Endothelial cell of umbilical vein (primary cell): Measurements from ENCODE around the gene CABP2. TPM values are rescaled to one million over a fixed set of nuclear protein-coding genes. Genes with fewer than 3 reads are reported as not detected.

ENCODE experiments used
- BruUV-seq: library from RNA; stranded (reverse); fragments of 400-500 nt; replicated peaks from 2 replicates; lab custom pipeline; 2021; lab: Mats Ljungman, UMichigan
- CTCF ChIA-PET: fragments of 300-600, 350-600 bp; sonication (Branson Sonifier 250); formaldehyde crosslinking; loops from one replicate; lab custom pipeline; 2021; ENCODE audit warnings: antibody characterized with exemption, inconsistent platforms; lab: Charles Lee
- POLR2A ChIA-PET: fragments of 300-600, 350-600 bp; sonication (Branson Sonifier 250); formaldehyde crosslinking; loops from one replicate; lab custom pipeline; 2021; ENCODE audit warnings: antibody characterized with exemption, inconsistent platforms; lab: Charles Lee
- DNase-seq: peaks from one replicate; pipeline ENCODE4 v3.0.0-alpha.2; 2011; ENCODE audit warnings: low read depth, low spot score
- FAIRE-seq: peaks from 2 replicates; lab custom pipeline; 2011; peaks lifted over from hg19 to GRCh38; lab: Jason Lieb, UNC
- H2AFZ ChIP-seq: 2 replicates; pipeline ENCODE4 v1.6.0; 2012; ENCODE audit warnings: low read depth, low read length, control low read depth, inconsistent platforms
- H3K27ac ChIP-seq: 2 replicates; pipeline ENCODE4 v1.5.1; 2011; ENCODE audit warnings: low read depth, mild to moderate bottlenecking, control low read depth, low read length, moderate library complexity; ENCODE audit not compliant: insufficient read depth
- H3K27me3 ChIP-seq, 2 experiments: 2 replicates each; pipeline versions ENCODE4 v1.6.0 to v1.6.1; 2011; ENCODE audit warnings: low read length in 2 of 2, mixed read lengths in 1 of 2; ENCODE audit not compliant: control insufficient read depth in 2 of 2, insufficient read depth in 2 of 2
- H3K36me3 ChIP-seq, 2 experiments: 2 replicates in 1 of 2; 3 replicates in 1 of 2; pipeline ENCODE4 v1.5.1; 2011; ENCODE audit warnings: low read length in 2 of 2, mild to moderate bottlenecking in 1 of 2, moderate library complexity in 1 of 2; ENCODE audit not compliant: control insufficient read depth in 2 of 2, insufficient read depth in 2 of 2; ENCODE audit errors: extremely low read depth in 1 of 2
- H3K4me1 ChIP-seq: 3 replicates; pipeline ENCODE4 v1.5.1; 2011; ENCODE audit warnings: mild to moderate bottlenecking, low read length; ENCODE audit not compliant: control insufficient read depth, insufficient read depth; ENCODE audit errors: extremely low read depth
- H3K4me2 ChIP-seq: 2 replicates; pipeline ENCODE4 v1.6.1; 2011; ENCODE audit warnings: low read length, control low read depth, mixed read lengths; ENCODE audit not compliant: insufficient read depth
- H3K4me3 ChIP-seq, 3 experiments: fragments of 200-600 bp in 1 of 3; sonication (generic), shearing (Covaris generic) in 1 of 3; replicated peaks in 1 of 3; 2 replicates each; pipeline ENCODE4 v1.5.1; 2011 to 2016; ENCODE audit warnings: control low read depth in 3 of 3, low read length in 3 of 3, mild to moderate bottlenecking in 2 of 3, inconsistent platforms in 1 of 3, low read depth in 1 of 3, moderate library complexity in 1 of 3; ENCODE audit not compliant: insufficient read depth in 1 of 3
- H3K79me2 ChIP-seq: 2 replicates; pipeline ENCODE4 v1.6.0; 2012; ENCODE audit warnings: low read length, inconsistent platforms; ENCODE audit not compliant: control insufficient read depth, insufficient read depth
- H3K9ac ChIP-seq: replicated peaks from 2 replicates; pipeline ENCODE3; 2011; ENCODE audit warnings: low read length, control low read depth; ENCODE audit not compliant: insufficient read depth; ENCODE audit errors: extremely low read depth
- H3K9me1 ChIP-seq: replicated peaks from 3 replicates; pipeline ENCODE4 v1.6.0; 2011; ENCODE audit warnings: mild to moderate bottlenecking, low read length; ENCODE audit not compliant: control insufficient read depth, insufficient read depth; ENCODE audit errors: extremely low read depth
- H3K9me3 ChIP-seq: replicated peaks from 2 replicates; pipeline ENCODE4 v1.5.1; 2012; ENCODE audit warnings: low read length, inconsistent platforms; ENCODE audit not compliant: control insufficient read depth, insufficient read depth
- H4K20me1 ChIP-seq: replicated peaks from 2 replicates; pipeline ENCODE3; 2011; ENCODE audit warnings: mild to moderate bottlenecking, low read length; ENCODE audit not compliant: control insufficient read depth, insufficient read depth; ENCODE audit errors: extremely low read depth
- EZH2 ChIP-seq: IDR thresholded peaks from 2 replicates; pipeline ENCODE4 v1.6.1; 2012; ENCODE audit warnings: borderline replicate concordance, low read depth, mild to moderate bottlenecking, moderate library complexity, low read length, inconsistent platforms; ENCODE audit not compliant: severe bottlenecking
- FOS ChIP-seq: IDR thresholded peaks from 2 replicates; pipeline ENCODE4 v1.6.1; 2011; ENCODE audit warnings: mild to moderate bottlenecking, low read length, moderate library complexity, borderline replicate concordance; ENCODE audit not compliant: insufficient read depth
- GATA2 ChIP-seq: IDR thresholded peaks from 2 replicates; pipeline ENCODE4 v1.7.0; 2011; ENCODE audit warnings: low read depth, mild to moderate bottlenecking, moderate library complexity, mixed read lengths, low read length; ENCODE audit not compliant: insufficient read length, insufficient read depth
- JUN ChIP-seq: IDR thresholded peaks from 2 replicates; pipeline ENCODE4 v1.6.1; 2011; ENCODE audit warnings: borderline replicate concordance, low read depth; ENCODE audit not compliant: insufficient read length, insufficient read depth
- MYC ChIP-seq: IDR thresholded peaks from one replicate; pipeline ENCODE4 v1.6.1; 2011; ENCODE audit warnings: mild to moderate bottlenecking, low read depth, low read length
- POLR2A ChIP-seq: IDR thresholded peaks from 2 replicates; pipeline ENCODE4 v1.6.1; 2012; ENCODE audit warnings: low read depth, mild to moderate bottlenecking, control low read depth, low read length
- POLR2AphosphoS5 ChIP-seq: IDR thresholded peaks from 2 replicates; pipeline ENCODE4 v1.6.1; 2012; ENCODE audit warnings: low read depth, mild to moderate bottlenecking, control low read depth, low read length, moderate library complexity; ENCODE audit not compliant: insufficient read depth
- dilution Hi-C: fragments of 300-500 bp; cut with MboI; formaldehyde crosslinking; loops from one replicate; pipeline ENCODE4 v1.15.0; 2019; ENCODE audit warnings: low sequenced_read_pairs; ENCODE audit not compliant: extremely low pct_ligation_motif_present
- intact Hi-C: fragments of 100-400 bp; cut with micrococcal nuclease; formaldehyde crosslinking; loops from one replicate; pipeline ENCODE4 v1.10.0; 2022
- polyA plus RNA-seq, 4 experiments: library from polyadenylated mRNA; depleted of rRNA in 3 of 4; stranded (reverse) in 3 of 4; unstranded in 1 of 4; fragments of >200 nt; gene quantifications; 2 replicates each; pipeline versions ENCODE4 v1.2.1 to v1.2.3, GENCODE V29; 2011 to 2012; ENCODE audit warnings: missing spikeins in 1 of 4
- total RNA-seq: library from RNA; stranded (reverse); gene quantifications from 2 replicates; pipeline ENCODE4 v1.2.3, GENCODE V29; 2021
- TF ChIP-seq, protein P1 (sequence below): IDR thresholded peaks from 2 replicates; pipeline ENCODE4 v1.6.1; 2011; ENCODE audit not compliant: insufficient read depth, insufficient read length
- TF ChIP-seq, protein P2 (sequence below), 2 donors: IDR thresholded peaks; 1 replicate in 1 of 2; 2 replicates in 1 of 2; pipeline ENCODE4 v1.5.1; 2011; ENCODE audit warnings: low read length in 2 of 2, mild to moderate bottlenecking in 2 of 2, moderate library complexity in 2 of 2, control low read depth in 1 of 2, inconsistent platforms in 1 of 2, low read depth in 1 of 2; ENCODE audit not compliant: insufficient read depth in 1 of 2; ENCODE audit errors: extremely low read depth in 1 of 2

The CABP2 gene
- total and polyA plus RNA-seq, 2 donors (not counting 3 experiments of a cell fraction or from before 2014, with no cell fraction given) = not detected

DNA sequence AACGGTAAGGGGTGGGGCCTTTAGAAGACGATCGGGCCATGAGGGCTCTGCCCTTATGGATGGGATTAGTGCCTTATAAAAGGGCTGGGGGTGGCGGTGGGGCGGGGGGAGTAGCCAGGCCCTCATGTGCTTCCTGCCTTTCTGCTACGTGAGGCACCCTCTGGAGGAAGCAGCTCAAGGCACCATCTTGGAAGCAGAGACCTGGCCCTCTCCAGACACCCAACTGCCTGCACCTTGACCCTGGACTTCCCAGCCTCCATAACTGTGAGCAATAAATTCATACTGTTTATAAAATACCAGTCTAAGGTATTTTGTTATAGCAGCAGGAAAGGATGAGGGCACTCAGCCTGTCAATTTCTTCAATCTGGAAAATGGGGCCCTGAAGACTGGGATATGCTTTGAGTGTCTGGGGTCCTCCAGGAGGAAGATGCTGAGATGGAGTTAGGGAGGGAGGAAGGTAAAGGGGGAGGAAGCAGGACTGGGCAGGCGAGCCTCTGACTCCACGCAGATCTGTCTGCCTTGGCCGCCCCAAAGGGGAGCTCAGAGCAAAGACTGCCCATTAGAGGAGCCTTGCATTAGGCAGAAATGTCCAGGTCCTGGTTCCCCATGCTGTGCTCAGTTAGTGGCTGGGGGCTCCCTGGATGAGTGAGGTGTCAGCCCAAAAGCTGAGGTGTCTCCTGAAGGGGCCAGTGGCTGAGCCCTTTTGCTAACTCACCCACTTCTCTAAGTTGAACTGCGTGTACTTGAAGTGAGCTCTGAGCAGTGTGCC, 5.3 kb downstream of the CABP2 start:
- Histone ChIP-seq H3K9me1 (no peaks in the 10 kb centered on the region), H3K27me3 (peaks cover 3 to 6% of the 10 kb centered on the region in 2 experiments), H3K27ac (no peak overlapping the region), H3K4me2 (no peak overlapping the region), H2AFZ (no peak overlapping the region), H4K20me1 (no peaks in the 10 kb centered on the region), H3K9me3 (no peaks in the 10 kb centered on the region), H3K36me3 (no peaks in the 10 kb centered on the region), H3K4me1 (no peaks in the 10 kb centered on the region), H3K4me3 (no peak overlapping the region), H3K9ac (no peak overlapping the region), H3K79me2 (no peaks in the 10 kb centered on the region)
- FAIRE-seq = no peak
- dilution Hi-C loops = no loop called here
- no peak for DNase-seq
- TF ChIP-seq POLR2A (no peak), GATA2 (no peak), FOS (no peak)
- TF ChIP-seq, protein P1, sequence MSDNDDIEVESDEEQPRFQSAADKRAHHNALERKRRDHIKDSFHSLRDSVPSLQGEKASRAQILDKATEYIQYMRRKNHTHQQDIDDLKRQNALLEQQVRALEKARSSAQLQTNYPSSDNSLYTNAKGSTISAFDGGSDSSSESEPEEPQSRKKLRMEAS = no peak
- CTCF ChIA-PET = interaction anchor here (1.2 kb wide), 1 partner anchor 26 kb away, joined by 3 read pairs; no protein-coding TSS in a partner anchor
- no TSS peak for BruUV-seq
- POLR2A ChIA-PET = no interaction called here
- intact Hi-C loops = no loop called here

DNA sequence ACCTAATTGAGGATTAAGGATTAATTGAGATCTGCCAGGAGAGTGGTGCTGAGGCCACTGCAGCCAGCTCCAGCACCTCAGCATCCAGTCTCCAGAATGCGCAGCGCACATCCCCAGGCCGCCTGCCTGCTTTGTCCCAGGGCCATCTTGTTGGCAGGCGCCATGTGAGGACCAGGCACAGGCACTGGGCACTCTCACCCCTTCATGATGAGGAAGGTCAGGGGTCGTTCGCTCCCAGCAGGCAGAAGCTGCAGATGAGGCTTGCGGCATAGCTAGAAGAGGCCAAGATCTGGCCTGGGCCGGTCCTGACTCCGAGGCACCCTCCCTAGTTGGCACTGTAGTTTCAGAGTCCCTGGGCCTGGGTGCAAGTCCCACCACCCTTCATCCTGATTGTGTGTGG, 6.4 kb downstream of the CABP2 start:
- Histone ChIP-seq H3K9me3 (no peaks in the 10 kb centered on the region), H3K27ac (no peak overlapping the region), H3K4me1 (no peaks in the 10 kb centered on the region), H3K9me1 (no peaks in the 10 kb centered on the region), H3K79me2 (no peaks in the 10 kb centered on the region), H3K27me3 (peaks cover 3 to 6% of the 10 kb centered on the region in 2 experiments), H4K20me1 (no peaks in the 10 kb centered on the region), H3K9ac (no peak overlapping the region), H3K36me3 (no peaks in the 10 kb centered on the region), H2AFZ (no peak overlapping the region), H3K4me2 (no peak overlapping the region), H3K4me3 (no peak overlapping the region)
- dilution Hi-C loops = no loop called here
- intact Hi-C loops = no loop called here
- TF ChIP-seq, protein P2, sequence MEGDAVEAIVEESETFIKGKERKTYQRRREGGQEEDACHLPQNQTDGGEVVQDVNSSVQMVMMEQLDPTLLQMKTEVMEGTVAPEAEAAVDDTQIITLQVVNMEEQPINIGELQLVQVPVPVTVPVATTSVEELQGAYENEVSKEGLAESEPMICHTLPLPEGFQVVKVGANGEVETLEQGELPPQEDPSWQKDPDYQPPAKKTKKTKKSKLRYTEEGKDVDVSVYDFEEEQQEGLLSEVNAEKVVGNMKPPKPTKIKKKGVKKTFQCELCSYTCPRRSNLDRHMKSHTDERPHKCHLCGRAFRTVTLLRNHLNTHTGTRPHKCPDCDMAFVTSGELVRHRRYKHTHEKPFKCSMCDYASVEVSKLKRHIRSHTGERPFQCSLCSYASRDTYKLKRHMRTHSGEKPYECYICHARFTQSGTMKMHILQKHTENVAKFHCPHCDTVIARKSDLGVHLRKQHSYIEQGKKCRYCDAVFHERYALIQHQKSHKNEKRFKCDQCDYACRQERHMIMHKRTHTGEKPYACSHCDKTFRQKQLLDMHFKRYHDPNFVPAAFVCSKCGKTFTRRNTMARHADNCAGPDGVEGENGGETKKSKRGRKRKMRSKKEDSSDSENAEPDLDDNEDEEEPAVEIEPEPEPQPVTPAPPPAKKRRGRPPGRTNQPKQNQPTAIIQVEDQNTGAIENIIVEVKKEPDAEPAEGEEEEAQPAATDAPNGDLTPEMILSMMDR (IDR thresholded peaks at IDR 0.05; ENCODE audit: extremely low read depth in 1 of 2, insufficient read depth in 1 of 2, low read depth in 1 of 2, low read length in 2 of 2) = no peak
- TF ChIP-seq GATA2 (no peak), JUN (no peak), MYC (no peak), POLR2AphosphoS5 (no peak), FOS (no peak), POLR2A (no peak), EZH2 (no peak)
- TF ChIP-seq, protein P1 = no peak
- ChIA-PET POLR2A (no interaction called here), CTCF (no interaction called here)
- DNase-seq (no peak), FAIRE-seq (no peak)
- no TSS peak for BruUV-seq
